ENCODE results near the gene RIN3. TPM values are rescaled to one million over a fixed set of nuclear protein-coding genes. Genes with fewer than 3 reads are reported as not detected.

The RIN3 gene
- polyA plus RNA-seq, 1 donor: 15.6 TPM

DNA sequence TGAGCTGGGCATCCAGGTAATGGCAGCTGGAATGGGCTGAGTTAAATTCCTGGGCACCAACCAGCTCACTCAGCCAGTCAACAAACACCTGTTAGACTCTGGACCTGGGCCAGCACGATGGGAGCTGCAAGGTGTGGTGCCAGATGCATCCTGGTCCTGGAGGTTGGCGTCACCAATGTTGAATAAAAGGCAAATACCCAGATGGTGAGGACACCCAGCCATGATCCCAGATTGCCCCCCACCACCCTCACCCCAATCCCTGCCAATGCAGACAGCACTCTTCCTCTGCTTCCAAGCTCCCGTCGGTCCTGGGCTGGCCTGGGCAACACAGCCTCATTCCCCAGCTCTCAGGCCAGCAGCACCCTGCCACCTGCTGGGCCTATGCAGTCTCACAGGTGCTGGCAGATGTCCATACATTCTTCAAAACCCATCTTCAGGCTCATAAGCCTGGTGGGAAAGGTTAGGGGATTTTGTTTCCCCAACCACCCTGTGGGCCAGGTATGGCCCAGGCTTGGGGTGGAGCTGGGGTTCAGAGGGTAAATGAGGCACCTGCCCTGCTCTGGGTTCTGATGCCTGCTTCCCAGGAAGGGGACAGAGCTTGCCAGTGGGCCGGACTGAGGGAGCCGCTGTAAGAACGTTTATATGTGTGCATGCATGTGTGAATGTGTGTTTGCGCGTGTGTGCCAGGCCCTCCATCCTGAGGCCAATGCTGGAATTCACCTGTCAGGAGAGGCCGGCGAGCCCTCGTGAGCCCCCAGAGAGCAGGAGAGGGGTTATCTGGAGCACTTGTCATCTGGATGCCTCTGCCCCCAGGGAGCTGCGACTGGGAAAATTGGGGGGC lies 176.8 kb downstream of the RIN3 start:
- no peak overlapping the region for H3K4me3 ChIP-seq (ENCODE audit: low read length)
- WGBS (ENCODE audit: insufficient coverage, low lambda C conversion rate): no CpG with 5 or more reads among the region's 13 CpGs
- peaks cover under 1% of the 10 kb centered on the region for H3K9me3 ChIP-seq (ENCODE audit: control insufficient read depth, low read depth, low read length)
- H3K4me1 ChIP-seq (ENCODE audit: control insufficient read depth, insufficient read depth, low read length): peaks cover 7% of the 10 kb centered on the region
- DNase-seq: peak in 1 of 2 donors; percentile 41
- no peak overlapping the region for H3K27ac ChIP-seq (ENCODE audit: low read length)
- H3K36me3 ChIP-seq (ENCODE audit: control insufficient read depth, insufficient read depth, low read length): peaks cover 8% of the 10 kb centered on the region
- H3K27me3 ChIP-seq (ENCODE audit: control insufficient read depth, insufficient read depth, low read length): peaks cover 10% of the 10 kb centered on the region

DNA sequence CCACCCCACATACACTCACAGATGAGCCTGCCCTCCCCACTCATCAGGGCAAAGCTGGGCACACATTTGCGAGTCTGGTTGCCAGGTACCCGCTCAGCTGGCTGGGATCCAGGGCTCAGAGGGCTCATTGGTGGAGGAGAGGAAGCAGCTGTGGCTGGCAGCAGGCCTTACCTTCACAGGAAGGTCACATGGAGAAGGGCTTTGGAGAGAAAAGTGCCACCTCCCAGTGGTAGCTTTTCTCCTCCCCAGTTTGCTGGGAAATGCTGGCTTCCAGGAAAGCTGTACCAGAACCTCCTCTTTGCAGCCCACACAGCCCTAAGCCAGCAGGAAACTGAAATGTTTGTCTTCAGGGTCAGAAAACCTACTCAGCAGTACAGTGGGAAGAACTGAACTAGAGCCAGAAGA lies 179.2 kb downstream of the RIN3 start:
- Histone ChIP-seq H3K27ac (ENCODE audit: low read length) (no peak overlapping the region), H3K9me3 (ENCODE audit: control insufficient read depth, low read depth, low read length) (peaks cover 4% of the 10 kb centered on the region), H3K4me3 (ENCODE audit: low read length) (no peak overlapping the region), H3K36me3 (ENCODE audit: control insufficient read depth, insufficient read depth, low read length) (no peaks in the 10 kb centered on the region), H3K4me1 (ENCODE audit: control insufficient read depth, insufficient read depth, low read length) (peaks cover 2% of the 10 kb centered on the region), H3K27me3 (ENCODE audit: control insufficient read depth, insufficient read depth, low read length) (peaks cover 3% of the 10 kb centered on the region)
- no CpG with 5 or more reads among the region's 2 CpGs for WGBS (ENCODE audit: insufficient coverage, low lambda C conversion rate)
- peak in 1 of 2 donors; percentile 26 for DNase-seq

DNA sequence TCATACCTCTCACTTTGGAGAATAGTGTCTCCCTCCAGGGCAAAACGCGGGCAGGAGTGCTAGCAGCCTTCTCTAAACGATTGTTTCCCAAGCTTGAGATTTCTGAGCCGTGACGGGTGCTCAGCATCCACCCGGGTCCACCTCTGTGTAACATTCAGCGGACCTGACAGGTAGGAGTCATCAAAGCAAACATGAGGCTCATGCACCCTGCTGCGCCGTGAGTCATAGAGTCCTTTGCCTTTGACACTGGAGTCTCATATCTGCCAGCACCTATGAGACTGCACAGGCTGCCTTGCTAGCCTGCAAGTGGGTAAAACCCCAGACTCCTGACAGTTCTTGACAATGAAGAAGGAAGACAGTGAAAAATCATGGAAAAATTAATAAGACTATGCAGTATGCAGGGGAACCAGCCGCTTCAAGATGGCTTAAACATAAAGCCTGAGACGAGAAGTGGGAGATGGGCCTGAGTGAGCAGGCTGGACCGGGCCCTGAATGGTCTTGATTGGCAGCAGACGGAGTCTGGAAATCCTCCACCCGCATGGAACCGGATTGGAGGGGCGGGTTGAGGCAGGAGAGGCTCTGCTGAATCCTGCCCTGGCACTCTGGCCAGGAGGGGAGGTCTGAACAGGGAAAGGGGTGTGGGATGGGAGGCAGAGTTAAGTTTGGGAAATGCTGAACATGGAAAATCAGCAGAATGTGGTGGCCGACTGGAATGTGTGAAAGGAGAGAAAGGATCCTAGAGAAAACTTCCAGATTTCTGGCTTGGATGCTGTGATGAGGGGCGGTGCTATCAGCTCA lies 180.6 kb downstream of the RIN3 start:
- peak in 1 of 2 donors; percentile 32 for DNase-seq
- Histone ChIP-seq H3K27me3 (ENCODE audit: control insufficient read depth, insufficient read depth, low read length) (no peaks in the 10 kb centered on the region), H3K27ac (ENCODE audit: low read length) (no peak overlapping the region), H3K4me3 (ENCODE audit: low read length) (no peak overlapping the region), H3K9me3 (ENCODE audit: control insufficient read depth, low read depth, low read length) (peaks cover 4% of the 10 kb centered on the region), H3K36me3 (ENCODE audit: control insufficient read depth, insufficient read depth, low read length) (no peaks in the 10 kb centered on the region), H3K4me1 (ENCODE audit: control insufficient read depth, insufficient read depth, low read length) (peaks cover 2% of the 10 kb centered on the region)
- 60% methylated on average over 1 of the region's 18 CpGs for WGBS (ENCODE audit: insufficient coverage, low lambda C conversion rate)

DNA sequence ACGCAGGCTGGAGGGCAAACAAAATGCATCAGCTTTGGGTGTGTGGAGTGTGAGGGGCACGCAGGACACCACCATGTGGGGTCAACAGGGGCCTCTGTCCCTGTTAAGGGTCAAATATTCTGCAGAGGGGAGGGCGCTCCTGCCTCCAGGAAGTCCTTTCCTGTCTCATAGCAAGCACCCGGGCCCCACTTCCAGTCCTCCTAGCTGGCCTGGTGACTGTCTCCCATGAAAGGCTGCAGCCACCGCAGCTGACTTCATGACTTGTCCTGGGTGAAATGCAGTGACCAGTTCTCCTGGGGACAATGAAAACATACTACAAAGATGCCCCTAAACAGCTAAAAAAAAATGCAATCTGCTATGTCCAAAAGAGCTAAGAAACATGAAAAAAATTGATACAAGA lies 181.2 kb downstream of the RIN3 start:
- Histone ChIP-seq H3K4me3 (ENCODE audit: low read length) (no peak overlapping the region), H3K4me1 (ENCODE audit: control insufficient read depth, insufficient read depth, low read length) (peaks cover 2% of the 10 kb centered on the region), H3K9me3 (ENCODE audit: control insufficient read depth, low read depth, low read length) (peaks cover 4% of the 10 kb centered on the region), H3K36me3 (ENCODE audit: control insufficient read depth, insufficient read depth, low read length) (no peaks in the 10 kb centered on the region), H3K27ac (ENCODE audit: low read length) (no peak overlapping the region), H3K27me3 (ENCODE audit: control insufficient read depth, insufficient read depth, low read length) (no peaks in the 10 kb centered on the region)
- WGBS (ENCODE audit: insufficient coverage, low lambda C conversion rate): 60% methylated on average over 1 of the region's 5 CpGs
- no peak for DNase-seq

DNA sequence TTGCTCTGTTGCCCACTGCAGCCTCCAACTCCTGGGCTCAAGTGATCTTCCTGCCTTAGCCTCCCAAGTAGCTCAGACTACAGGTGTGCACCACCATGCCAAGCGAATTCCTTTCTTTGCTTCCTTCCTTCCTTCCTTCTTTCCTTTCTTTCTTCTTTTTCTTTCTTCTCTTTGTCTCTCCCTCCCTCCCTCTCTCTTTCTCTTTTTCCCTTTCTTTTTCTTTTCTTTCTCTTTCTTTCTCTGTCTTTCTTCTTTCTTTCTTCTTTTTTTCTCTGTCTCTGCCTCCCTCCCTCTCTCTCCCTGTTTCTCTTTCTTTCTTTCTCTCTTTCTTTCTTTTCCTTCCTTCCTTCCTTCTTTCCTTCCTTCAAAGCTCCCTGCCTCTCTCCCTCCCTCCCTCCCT lies 182.0 kb downstream of the RIN3 start:
- 100% methylated on average over 1 of the region's 1 CpG for WGBS (ENCODE audit: insufficient coverage, low lambda C conversion rate)
- Histone ChIP-seq H3K9me3 (ENCODE audit: control insufficient read depth, low read depth, low read length) (peaks cover 4% of the 10 kb centered on the region), H3K4me3 (ENCODE audit: low read length) (no peak overlapping the region)

DNA sequence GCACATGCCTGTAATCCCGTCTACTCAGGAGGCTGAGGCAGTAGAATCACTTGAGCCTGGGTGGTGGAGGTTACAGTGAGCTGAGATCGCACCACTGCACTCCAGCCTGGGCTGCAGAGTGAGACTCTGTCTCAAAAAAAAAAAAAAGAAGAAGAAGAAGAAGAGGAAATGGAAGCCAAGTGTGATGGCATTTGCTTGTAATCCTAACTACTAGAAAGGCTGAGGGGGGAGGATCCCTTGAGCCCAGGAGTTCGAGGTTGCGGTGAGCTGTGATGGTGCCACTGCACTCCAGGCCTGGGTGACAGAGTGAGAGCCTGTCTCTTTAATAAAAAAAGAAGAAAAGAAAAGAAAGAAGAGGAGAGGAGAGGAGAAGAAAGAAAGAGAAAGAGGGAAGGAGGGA lies 182.8 kb downstream of the RIN3 start:
- H3K36me3 ChIP-seq (ENCODE audit: control insufficient read depth, insufficient read depth, low read length): no peaks in the 10 kb centered on the region
- no peak overlapping the region for H3K4me3 ChIP-seq (ENCODE audit: low read length)
- no peaks in the 10 kb centered on the region for H3K27me3 ChIP-seq (ENCODE audit: control insufficient read depth, insufficient read depth, low read length)
- WGBS (ENCODE audit: insufficient coverage, low lambda C conversion rate): 90% methylated on average over 3 of the region's 4 CpGs
- no peak overlapping the region for H3K27ac ChIP-seq (ENCODE audit: low read length)
- no peak for DNase-seq
- peaks cover 2% of the 10 kb centered on the region for H3K4me1 ChIP-seq (ENCODE audit: control insufficient read depth, insufficient read depth, low read length)
- H3K9me3 ChIP-seq (ENCODE audit: control insufficient read depth, low read depth, low read length): peaks cover 4% of the 10 kb centered on the region

More for the DNA sequence above, 182.0 kb downstream of the RIN3 start:
- Histone ChIP-seq H3K27me3 (ENCODE audit: control insufficient read depth, insufficient read depth, low read length) (no peaks in the 10 kb centered on the region), H3K27ac (ENCODE audit: low read length) (no peak overlapping the region), H3K4me1 (ENCODE audit: control insufficient read depth, insufficient read depth, low read length) (peaks cover 2% of the 10 kb centered on the region), H3K36me3 (ENCODE audit: control insufficient read depth, insufficient read depth, low read length) (no peaks in the 10 kb centered on the region)
- no peak for DNase-seq

DNA sequence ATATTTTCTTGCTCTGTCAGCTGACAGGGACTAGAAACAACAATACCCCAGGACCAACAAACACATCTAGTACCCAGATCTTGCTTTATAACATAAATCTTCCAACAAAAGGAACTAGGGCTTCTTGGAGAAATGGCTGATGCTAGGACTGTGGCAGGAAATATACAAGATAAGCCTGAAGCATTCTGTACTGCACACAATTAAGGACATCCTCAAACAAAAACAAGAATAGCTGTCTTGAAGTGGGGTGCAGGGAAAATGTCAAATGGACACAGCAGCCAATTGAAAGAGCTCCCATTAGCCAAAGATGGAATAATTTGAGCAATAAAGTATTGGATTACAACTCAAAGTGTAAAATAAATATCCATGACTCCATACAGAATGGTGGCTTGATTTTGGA lies 184.8 kb downstream of the RIN3 start:
- no peak overlapping the region for H3K27ac ChIP-seq (ENCODE audit: low read length)
- no peaks in the 10 kb centered on the region for H3K4me1 ChIP-seq (ENCODE audit: control insufficient read depth, insufficient read depth, low read length)
- H3K9me3 ChIP-seq (ENCODE audit: control insufficient read depth, low read depth, low read length): peaks cover 4% of the 10 kb centered on the region
- H3K27me3 ChIP-seq (ENCODE audit: control insufficient read depth, insufficient read depth, low read length): no peaks in the 10 kb centered on the region
- no peak for DNase-seq
- no peak overlapping the region for H3K4me3 ChIP-seq (ENCODE audit: low read length)
- peaks cover 1% of the 10 kb centered on the region for H3K36me3 ChIP-seq (ENCODE audit: control insufficient read depth, insufficient read depth, low read length)

DNA sequence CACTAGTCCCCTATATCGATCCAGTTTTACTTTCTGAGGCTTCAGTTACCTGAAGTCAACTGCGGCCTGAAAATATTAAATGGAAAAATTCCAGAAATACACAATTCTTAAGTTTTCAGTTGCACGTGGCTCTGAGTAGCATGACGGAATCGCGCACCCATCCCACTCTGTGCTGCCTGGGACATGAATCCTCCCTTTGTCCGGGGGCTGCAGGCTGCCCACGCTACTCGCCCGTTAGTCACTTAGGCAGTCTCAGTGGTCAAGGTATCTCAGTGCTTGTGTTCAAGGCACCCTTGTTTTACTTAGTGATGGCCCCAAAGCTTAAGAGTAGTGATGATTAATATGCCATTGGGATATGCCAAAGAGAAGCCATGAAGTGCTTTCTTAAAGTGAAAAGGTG lies 188.2 kb downstream of the RIN3 start:
- no peak for DNase-seq
- Histone ChIP-seq H3K4me3 (ENCODE audit: low read length) (no peak overlapping the region), H3K36me3 (ENCODE audit: control insufficient read depth, insufficient read depth, low read length) (peaks cover 33% of the 10 kb centered on the region), H3K27ac (ENCODE audit: low read length) (no peak overlapping the region), H3K27me3 (ENCODE audit: control insufficient read depth, insufficient read depth, low read length) (no peaks in the 10 kb centered on the region), H3K4me1 (ENCODE audit: control insufficient read depth, insufficient read depth, low read length) (no peaks in the 10 kb centered on the region), H3K9me3 (ENCODE audit: control insufficient read depth, low read depth, low read length) (no peaks in the 10 kb centered on the region)
- no CpG with 5 or more reads among the region's 10 CpGs for WGBS (ENCODE audit: insufficient coverage, low lambda C conversion rate)

DNA sequence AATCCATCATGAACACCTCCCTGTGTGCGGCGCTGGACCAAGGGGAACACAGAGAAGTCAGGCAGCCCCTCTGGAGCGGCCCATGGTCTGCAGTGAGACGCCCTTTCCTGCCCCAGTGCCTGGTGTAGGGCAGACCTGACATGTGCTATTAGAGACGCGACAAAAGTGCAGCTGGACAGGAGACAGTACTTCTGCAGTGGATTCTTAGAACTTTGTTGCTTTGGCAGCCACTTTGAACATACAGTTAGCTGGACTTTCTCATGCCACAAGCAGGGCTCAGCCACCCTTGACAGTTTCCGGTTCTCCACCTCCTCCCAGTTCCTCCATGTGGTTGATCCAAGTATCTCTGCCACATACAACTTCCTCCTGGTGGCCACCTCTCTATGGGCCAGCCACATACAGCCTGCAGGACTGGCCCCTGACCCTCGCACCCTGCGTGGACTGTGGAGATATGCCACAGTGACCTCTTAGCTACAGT lies 188.9 kb downstream of the RIN3 start:
- Histone ChIP-seq H3K27ac (ENCODE audit: low read length) (no peak overlapping the region), H3K4me3 (ENCODE audit: low read length) (no peak overlapping the region), H3K36me3 (ENCODE audit: control insufficient read depth, insufficient read depth, low read length) (peaks cover 38% of the 10 kb centered on the region), H3K4me1 (ENCODE audit: control insufficient read depth, insufficient read depth, low read length) (no peaks in the 10 kb centered on the region), H3K9me3 (ENCODE audit: control insufficient read depth, low read depth, low read length) (no peaks in the 10 kb centered on the region), H3K27me3 (ENCODE audit: control insufficient read depth, insufficient read depth, low read length) (no peaks in the 10 kb centered on the region)
- no peak for DNase-seq
- WGBS (ENCODE audit: insufficient coverage, low lambda C conversion rate): 100% methylated on average over 1 of the region's 9 CpGs

DNA sequence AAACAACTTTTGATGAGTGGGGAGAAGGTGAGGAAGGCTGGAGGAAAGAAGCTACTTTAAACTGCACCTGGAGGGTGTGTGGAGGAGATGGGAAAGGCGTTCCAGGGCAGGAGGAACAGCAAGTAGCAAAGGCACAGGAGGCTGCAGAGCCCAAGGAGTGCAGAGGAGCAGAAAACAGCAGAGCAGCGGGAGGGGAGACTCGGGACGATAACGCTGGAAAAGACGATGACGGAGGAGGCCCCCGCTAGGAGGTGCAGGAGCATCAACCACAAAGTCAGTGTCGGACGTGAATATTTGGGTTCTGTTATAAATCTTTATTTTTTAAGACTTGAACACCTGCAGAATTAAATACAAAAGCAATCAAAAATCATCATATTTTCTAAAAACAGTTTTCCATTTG lies 189.9 kb downstream of the RIN3 start:
- Histone ChIP-seq H3K27ac (ENCODE audit: low read length) (no peak overlapping the region), H3K4me3 (ENCODE audit: low read length) (no peak overlapping the region), H3K4me1 (ENCODE audit: control insufficient read depth, insufficient read depth, low read length) (no peaks in the 10 kb centered on the region), H3K27me3 (ENCODE audit: control insufficient read depth, insufficient read depth, low read length) (no peaks in the 10 kb centered on the region), H3K36me3 (ENCODE audit: control insufficient read depth, insufficient read depth, low read length) (peaks cover 41% of the 10 kb centered on the region), H3K9me3 (ENCODE audit: control insufficient read depth, low read depth, low read length) (no peaks in the 10 kb centered on the region)
- no peak for DNase-seq
- 100% methylated on average over 7 of the region's 10 CpGs for WGBS (ENCODE audit: insufficient coverage, low lambda C conversion rate)
